ENCODE data around the gene MMP2. TPM values are rescaled to one million over a fixed set of nuclear protein-coding genes. Genes with fewer than 3 reads are reported as not detected.

Gene MMP2
- total RNA-seq, 1 experiment from 2014 or later, result not detected

- Histone ChIP-seq H3K27ac (ENCODE audit: low read length) (no peak overlapping the region), H3K9me2 (replicated peaks; ENCODE audit: low read length) (no peaks in the 10 kb centered on the region), H3K36me3 (ENCODE audit: low read depth, low read length) (no peaks in the 10 kb centered on the region), H3K9ac (ENCODE audit: low read length) (no peak overlapping the region), H3F3A (ENCODE audit: low read length, unreplicated experiment) (no peaks in the 10 kb centered on the region), H4K20me1 (ENCODE audit: low read length) (no peaks in the 10 kb centered on the region), H3K27me3 (ENCODE audit: low read length) (no peaks in the 10 kb centered on the region), H3K9me3 (ENCODE audit: low read length) (no peaks in the 10 kb centered on the region), H3K4me1 (ENCODE audit: insufficient read depth, low read length) (no peaks in the 10 kb centered on the region), H3K79me2 (ENCODE audit: low read length) (0 out of 2 replicates have a peak, but pooled peaks cover 10% of the 10 kb centered on the region), H2AFZ (ENCODE audit: low read length) (no peak overlapping the region), H3K4me2 (ENCODE audit: low read length) (no peak overlapping the region), H3K4me3 (ENCODE audit: low read length) (no peak overlapping the region)
- DNase-seq (peak; percentile 23), ATAC-seq (no peak)
- no TSS peak for BruUV-seq (replicated peaks)
- TF ChIP-seq CTCF (conservative IDR thresholded peaks at IDR 0.05; ENCODE audit: low read depth, low read length) (no peak), EZH2 (IDR thresholded peaks at IDR 0.05; ENCODE audit: low read length, unreplicated experiment) (no peak), EZH2phosphoT487 (IDR thresholded peaks at IDR 0.05; ENCODE audit: borderline replicate concordance, low read length) (no peak)
- intact Hi-C loops (cut with micrococcal nuclease), result no loop called here
- ChIA-PET POLR2A (ENCODE audit: unreplicated experiment) (no interaction called here), CTCF (no interaction called here)
Measured at GRCh38 chr16:55515111-55515510, 36.1 kb downstream of the MMP2 start.

GRCh38 chr16:55521792-55522191 is 42.8 kb downstream of the MMP2 start:
- Histone ChIP-seq H3K4me1 (ENCODE audit: insufficient read depth, low read length) (no peaks in the 10 kb centered on the region), H3K27me3 (ENCODE audit: low read length) (no peaks in the 10 kb centered on the region), H3F3A (ENCODE audit: low read length, unreplicated experiment) (no peaks in the 10 kb centered on the region), H3K9me3 (ENCODE audit: low read length) (no peaks in the 10 kb centered on the region), H4K20me1 (ENCODE audit: low read length) (no peaks in the 10 kb centered on the region), H3K79me2 (ENCODE audit: low read length) (no peaks in the 10 kb centered on the region), H3K4me2 (ENCODE audit: low read length) (no peak overlapping the region), H3K27ac (ENCODE audit: low read length) (no peak overlapping the region), H2AFZ (ENCODE audit: low read length) (no peak overlapping the region), H3K4me3 (ENCODE audit: low read length) (no peak overlapping the region), H3K9me2 (replicated peaks; ENCODE audit: low read length) (no peaks in the 10 kb centered on the region), H3K36me3 (ENCODE audit: low read depth, low read length) (no peaks in the 10 kb centered on the region), H3K9ac (ENCODE audit: low read length) (no peak overlapping the region)
- no TSS peak for BruUV-seq (replicated peaks)
- CTCF ChIA-PET, result no interaction called here
- POLR2A ChIA-PET (ENCODE audit: unreplicated experiment), result no interaction called here
- intact Hi-C loops (cut with micrococcal nuclease), result no loop called here
- DNase-seq, result no peak
- no peak for ATAC-seq
- TF ChIP-seq CTCF (conservative IDR thresholded peaks at IDR 0.05; ENCODE audit: low read depth, low read length), result no peak
- no peak for TF ChIP-seq EZH2 (IDR thresholded peaks at IDR 0.05; ENCODE audit: low read length, unreplicated experiment)
- TF ChIP-seq EZH2phosphoT487 (IDR thresholded peaks at IDR 0.05; ENCODE audit: borderline replicate concordance, low read length), result no peak

- H3K9me2 ChIP-seq (replicated peaks; ENCODE audit: low read length), result no peaks in the 10 kb centered on the region
- H3K27ac ChIP-seq (ENCODE audit: low read length), result no peak overlapping the region
- DNase-seq (no peak), ATAC-seq (no peak)
- no peak overlapping the region for H2AFZ ChIP-seq (ENCODE audit: low read length)
- BruUV-seq (replicated peaks), result no TSS peak
- ChIA-PET POLR2A (ENCODE audit: unreplicated experiment) (no interaction called here), CTCF (no interaction called here)
- no peaks in the 10 kb centered on the region for H3K79me2 ChIP-seq (ENCODE audit: low read length)
- no peak overlapping the region for H3K4me3 ChIP-seq (ENCODE audit: low read length)
- 0 out of 2 replicates have a peak, but pooled peaks cover 8% of the 10 kb centered on the region for H3K4me1 ChIP-seq (ENCODE audit: insufficient read depth, low read length)
- H3K27me3 ChIP-seq (ENCODE audit: low read length), result no peaks in the 10 kb centered on the region
- no peaks in the 10 kb centered on the region for H3K9me3 ChIP-seq (ENCODE audit: low read length)
- intact Hi-C loops (cut with micrococcal nuclease), result no loop called here
- no peak overlapping the region for H3K9ac ChIP-seq (ENCODE audit: low read length)
- H3K4me2 ChIP-seq (ENCODE audit: low read length), result no peak overlapping the region
- H3K36me3 ChIP-seq (ENCODE audit: low read depth, low read length), result no peaks in the 10 kb centered on the region
- no peak for TF ChIP-seq CTCF (conservative IDR thresholded peaks at IDR 0.05; ENCODE audit: low read depth, low read length)
- no peak for TF ChIP-seq EZH2 (IDR thresholded peaks at IDR 0.05; ENCODE audit: low read length, unreplicated experiment)
- no peak for TF ChIP-seq EZH2phosphoT487 (IDR thresholded peaks at IDR 0.05; ENCODE audit: borderline replicate concordance, low read length)
- H4K20me1 ChIP-seq (ENCODE audit: low read length), result no peaks in the 10 kb centered on the region
- no peaks in the 10 kb centered on the region for H3F3A ChIP-seq (ENCODE audit: low read length, unreplicated experiment)
Measured at GRCh38 chr16:55526441-55526840, 47.4 kb downstream of the MMP2 start.
